ENCODE data around the gene PPFIA3.

PPFIA3 gene

GRCh38 chr19:49127674-49128544 is 8.6 kb downstream of the PPFIA3 start:
- TF ChIP-seq YY1 (IDR thresholded peaks at IDR 0.05; ENCODE audit: insufficient read depth, insufficient read length) (no peak), SUZ12 (IDR thresholded peaks at IDR 0.05; ENCODE audit: extremely low read depth, insufficient read depth, insufficient read length) (no peak), ZNF274 (IDR thresholded peaks at IDR 0.05; ENCODE audit: low read depth, low read length) (no peak)
- H3K9me3 ChIP-seq (ENCODE audit: insufficient read depth, low read length), result no peaks in the 10 kb centered on the region
- no peaks in the 10 kb centered on the region for H3K36me3 ChIP-seq (ENCODE audit: insufficient read depth, insufficient read length, low read length)
- peak overlapping the region; percentile 29 for H3K9ac ChIP-seq (ENCODE audit: insufficient read length, low read depth)
- H3K27me3 ChIP-seq (ENCODE audit: insufficient read depth, insufficient read length), result no peaks in the 10 kb centered on the region
- H3K4me3 ChIP-seq (ENCODE audit: insufficient read length, low read depth), result peak overlapping the region; percentile 49
- H3K4me1 ChIP-seq (ENCODE audit: insufficient read depth, insufficient read length), result peaks cover 4% of the 10 kb centered on the region
- peak; percentile 80 for DNase-seq (ENCODE audit: low read depth, low spot score)

GRCh38 chr19:49128545-49129237 is 9.3 kb downstream of the PPFIA3 start:
- Histone ChIP-seq H3K36me3 (ENCODE audit: insufficient read depth, insufficient read length, low read length) (no peaks in the 10 kb centered on the region), H3K9ac (ENCODE audit: insufficient read length, low read depth) (peak overlapping the region; percentile 42), H3K9me3 (ENCODE audit: insufficient read depth, low read length) (no peaks in the 10 kb centered on the region), H3K4me1 (ENCODE audit: insufficient read depth, insufficient read length) (peaks cover 4% of the 10 kb centered on the region), H3K4me3 (ENCODE audit: insufficient read length, low read depth) (peak overlapping the region; percentile 49), H3K27me3 (ENCODE audit: insufficient read depth, insufficient read length) (no peaks in the 10 kb centered on the region)
- TF ChIP-seq SUZ12 (IDR thresholded peaks at IDR 0.05; ENCODE audit: extremely low read depth, insufficient read depth, insufficient read length) (no peak), ZNF274 (IDR thresholded peaks at IDR 0.05; ENCODE audit: low read depth, low read length) (no peak), YY1 (IDR thresholded peaks at IDR 0.05; ENCODE audit: insufficient read depth, insufficient read length) (no peak)
- no peak for DNase-seq (ENCODE audit: low read depth, low spot score)

GRCh38 chr19:49129238-49129583 is 9.9 kb downstream of the PPFIA3 start:
- H3K36me3 ChIP-seq (ENCODE audit: insufficient read depth, insufficient read length, low read length), result peaks cover 5% of the 10 kb centered on the region

DNA sequence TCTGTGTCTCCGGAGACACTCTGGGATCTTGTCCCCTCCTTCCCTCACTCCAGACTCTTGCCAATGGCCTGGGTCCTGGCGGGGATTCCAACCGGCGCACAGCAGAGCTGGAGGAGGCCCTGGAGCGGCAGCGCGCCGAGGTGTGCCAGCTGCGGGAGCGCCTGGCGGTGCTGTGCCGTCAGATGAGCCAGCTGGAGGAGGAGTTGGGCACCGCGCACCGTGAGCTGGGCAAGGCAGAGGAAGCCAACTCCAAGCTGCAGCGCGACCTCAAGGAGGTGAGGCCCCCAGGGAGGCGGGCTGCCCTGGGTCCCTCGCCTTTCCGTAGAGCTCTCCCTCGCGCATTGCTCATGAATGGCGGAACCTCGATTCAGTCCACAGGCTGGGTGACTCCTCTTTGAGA is 11.0 kb downstream of the PPFIA3 start:
- no peaks in the 10 kb centered on the region for H3K9me3 ChIP-seq (ENCODE audit: insufficient read depth, low read length)
- peaks cover 7% of the 10 kb centered on the region for H3K4me1 ChIP-seq (ENCODE audit: insufficient read depth, insufficient read length)
- TF ChIP-seq ZNF274 (IDR thresholded peaks at IDR 0.05; ENCODE audit: low read depth, low read length), result no peak
- TF ChIP-seq YY1 (IDR thresholded peaks at IDR 0.05; ENCODE audit: insufficient read depth, insufficient read length), result no peak
- no peak for TF ChIP-seq SUZ12 (IDR thresholded peaks at IDR 0.05; ENCODE audit: extremely low read depth, insufficient read depth, insufficient read length)
- no peak overlapping the region for H3K9ac ChIP-seq (ENCODE audit: insufficient read length, low read depth)
- H3K36me3 ChIP-seq (ENCODE audit: insufficient read depth, insufficient read length, low read length), result peaks cover 10% of the 10 kb centered on the region
- DNase-seq (ENCODE audit: low read depth, low spot score), result no peak
- no peaks in the 10 kb centered on the region for H3K27me3 ChIP-seq (ENCODE audit: insufficient read depth, insufficient read length)
- H3K4me3 ChIP-seq (ENCODE audit: insufficient read length, low read depth), result no peak overlapping the region

More at GRCh38 chr19:49129238-49129583, 9.9 kb downstream of the PPFIA3 start:
- TF ChIP-seq ZNF274 (IDR thresholded peaks at IDR 0.05; ENCODE audit: low read depth, low read length), result no peak
- no peak for TF ChIP-seq SUZ12 (IDR thresholded peaks at IDR 0.05; ENCODE audit: extremely low read depth, insufficient read depth, insufficient read length)
- no peak for TF ChIP-seq YY1 (IDR thresholded peaks at IDR 0.05; ENCODE audit: insufficient read depth, insufficient read length)
- no peak for DNase-seq (ENCODE audit: low read depth, low spot score)
- peaks cover 4% of the 10 kb centered on the region for H3K4me1 ChIP-seq (ENCODE audit: insufficient read depth, insufficient read length)
- H3K27me3 ChIP-seq (ENCODE audit: insufficient read depth, insufficient read length), result no peaks in the 10 kb centered on the region
- no peaks in the 10 kb centered on the region for H3K9me3 ChIP-seq (ENCODE audit: insufficient read depth, low read length)
- H3K9ac ChIP-seq (ENCODE audit: insufficient read length, low read depth), result peak overlapping the region; percentile 42
- H3K4me3 ChIP-seq (ENCODE audit: insufficient read length, low read depth), result peak overlapping the region; percentile 49

GRCh38 chr19:49132974-49133609 is 13.7 kb downstream of the PPFIA3 start:
- Histone ChIP-seq H3K36me3 (ENCODE audit: insufficient read depth, insufficient read length, low read length) (peaks cover 17% of the 10 kb centered on the region), H3K9ac (ENCODE audit: insufficient read length, low read depth) (no peak overlapping the region), H3K27me3 (ENCODE audit: insufficient read depth, insufficient read length) (no peaks in the 10 kb centered on the region), H3K4me1 (ENCODE audit: insufficient read depth, insufficient read length) (peaks cover 7% of the 10 kb centered on the region), H3K9me3 (ENCODE audit: insufficient read depth, low read length) (peaks cover 3% of the 10 kb centered on the region; the same call in 1 of the 2 replicates), H3K4me3 (ENCODE audit: insufficient read length, low read depth) (no peak overlapping the region)
- TF ChIP-seq SUZ12 (IDR thresholded peaks at IDR 0.05; ENCODE audit: extremely low read depth, insufficient read depth, insufficient read length) (no peak), ZNF274 (IDR thresholded peaks at IDR 0.05; ENCODE audit: low read depth, low read length) (no peak), YY1 (IDR thresholded peaks at IDR 0.05; ENCODE audit: insufficient read depth, insufficient read length) (no peak)
- no peak for DNase-seq (ENCODE audit: low read depth, low spot score)

GRCh38 chr19:49133621-49134454 is 14.5 kb downstream of the PPFIA3 start:
- H3K4me3 ChIP-seq (ENCODE audit: insufficient read length, low read depth), result no peak overlapping the region
- peaks cover 17% of the 10 kb centered on the region for H3K36me3 ChIP-seq (ENCODE audit: insufficient read depth, insufficient read length, low read length)
- H3K27me3 ChIP-seq (ENCODE audit: insufficient read depth, insufficient read length), result no peaks in the 10 kb centered on the region
- no peak overlapping the region for H3K9ac ChIP-seq (ENCODE audit: insufficient read length, low read depth)
- H3K4me1 ChIP-seq (ENCODE audit: insufficient read depth, insufficient read length), result peaks cover 7% of the 10 kb centered on the region
- no peak for TF ChIP-seq SUZ12 (IDR thresholded peaks at IDR 0.05; ENCODE audit: extremely low read depth, insufficient read depth, insufficient read length)
- no peak for TF ChIP-seq ZNF274 (IDR thresholded peaks at IDR 0.05; ENCODE audit: low read depth, low read length)
- no peak for TF ChIP-seq YY1 (IDR thresholded peaks at IDR 0.05; ENCODE audit: insufficient read depth, insufficient read length)
- H3K9me3 ChIP-seq (ENCODE audit: insufficient read depth, low read length), result peaks cover 3% of the 10 kb centered on the region; the same call in 1 of the 2 replicates
- DNase-seq (ENCODE audit: low read depth, low spot score), result no peak

All from NT2/D1 (cell line).